Gastrocnemius medialis (tissue), 4 donors: ENCODE data around the gene GMEB2.

Experiments used
- POLR2A ChIP-seq, 2 donors: fragments of 450-650 bp; IDR thresholded peaks; one replicate each; pipeline ENCODE4 v1.6.1; 2017; ENCODE audit warnings: antibody characterized with exemption in 2 of 2, mild to moderate bottlenecking in 2 of 2, moderate library complexity in 2 of 2
- TF ChIP-seq, protein P1 (sequence below), 5 experiments: fragments of 450-650 bp in 3 of 5; fragments of 200-600 bp in 2 of 5; sonication (generic) in 2 of 5; IDR thresholded peaks in 4 of 5; conservative IDR thresholded peaks in 1 of 5; 1 replicate in 4 of 5; 2 replicates in 1 of 5; pipeline ENCODE4 v1.5.1; 2016 to 2019; ENCODE audit warnings: antibody characterized with exemption in 5 of 5, mild to moderate bottlenecking in 3 of 5, moderate library complexity in 3 of 5

DNA sequence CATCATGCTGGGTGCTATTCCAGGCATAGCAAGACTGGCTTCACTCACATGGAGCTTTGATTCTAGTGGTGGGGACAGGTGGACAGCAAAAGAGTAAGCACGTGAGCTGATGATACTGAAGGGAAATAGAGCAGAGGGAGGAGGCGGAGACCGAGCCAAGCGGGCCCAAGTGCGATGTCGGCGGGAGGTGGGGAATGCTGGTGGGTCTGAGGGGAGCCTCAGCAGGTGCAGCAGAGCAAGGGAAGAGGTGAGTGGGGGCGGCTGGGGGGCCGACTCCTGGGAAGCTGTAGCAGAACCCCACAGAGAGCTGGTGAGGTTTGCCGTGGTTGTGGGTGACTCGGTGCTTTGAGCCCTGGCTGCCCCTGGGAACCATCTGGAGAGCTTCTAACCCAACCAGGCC, 41.5 kb upstream of the GMEB2 start:
- TF ChIP-seq, protein P1, sequence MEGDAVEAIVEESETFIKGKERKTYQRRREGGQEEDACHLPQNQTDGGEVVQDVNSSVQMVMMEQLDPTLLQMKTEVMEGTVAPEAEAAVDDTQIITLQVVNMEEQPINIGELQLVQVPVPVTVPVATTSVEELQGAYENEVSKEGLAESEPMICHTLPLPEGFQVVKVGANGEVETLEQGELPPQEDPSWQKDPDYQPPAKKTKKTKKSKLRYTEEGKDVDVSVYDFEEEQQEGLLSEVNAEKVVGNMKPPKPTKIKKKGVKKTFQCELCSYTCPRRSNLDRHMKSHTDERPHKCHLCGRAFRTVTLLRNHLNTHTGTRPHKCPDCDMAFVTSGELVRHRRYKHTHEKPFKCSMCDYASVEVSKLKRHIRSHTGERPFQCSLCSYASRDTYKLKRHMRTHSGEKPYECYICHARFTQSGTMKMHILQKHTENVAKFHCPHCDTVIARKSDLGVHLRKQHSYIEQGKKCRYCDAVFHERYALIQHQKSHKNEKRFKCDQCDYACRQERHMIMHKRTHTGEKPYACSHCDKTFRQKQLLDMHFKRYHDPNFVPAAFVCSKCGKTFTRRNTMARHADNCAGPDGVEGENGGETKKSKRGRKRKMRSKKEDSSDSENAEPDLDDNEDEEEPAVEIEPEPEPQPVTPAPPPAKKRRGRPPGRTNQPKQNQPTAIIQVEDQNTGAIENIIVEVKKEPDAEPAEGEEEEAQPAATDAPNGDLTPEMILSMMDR (IDR thresholded peaks at IDR 0.05 in 4 of 5, conservative IDR thresholded peaks at IDR 0.05 in 1 of 5), result no peak
- no peak for TF ChIP-seq POLR2A (IDR thresholded peaks at IDR 0.05)
